Stimulated activated CD8-positive, alpha-beta memory T cell treated with anti-CD3 and anti-CD28 coated beads, Interleukin-4, amount 100 ng/mL, for 4 hours (primary cell): Measurements from ENCODE around the gene HTATSF1.
A peak's percentile ranks its signal among the peaks of the same experiment; 100 is the strongest.

Experiments
- DNase-seq, 2 donors: peaks; one replicate each; pipeline ENCODE4 v3.0.0-alpha.2; 2020; ENCODE audit warnings: low read depth in 2 of 2, low spot score in 1 of 2

HTATSF1 gene

DNA sequence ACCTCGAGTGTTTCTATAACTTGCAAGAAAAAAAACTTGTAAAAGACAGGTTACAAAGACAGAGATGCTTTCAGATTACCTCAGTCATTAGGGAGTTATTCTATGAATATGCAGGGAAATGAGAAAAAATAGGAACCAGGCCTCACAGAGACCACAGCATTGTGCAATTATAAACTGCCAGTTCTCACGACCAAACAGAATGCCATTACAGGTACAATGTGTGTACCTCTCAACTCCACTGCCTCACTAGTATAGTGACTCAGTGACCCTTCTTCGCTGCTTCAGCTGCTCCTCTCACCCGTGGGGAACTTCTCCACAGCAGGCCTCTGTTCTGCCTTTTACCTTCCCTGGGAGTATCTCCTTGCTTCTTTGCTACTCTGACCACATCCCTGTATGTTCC is 2.3 kb upstream of the HTATSF1 start:
- no peak for DNase-seq

DNA sequence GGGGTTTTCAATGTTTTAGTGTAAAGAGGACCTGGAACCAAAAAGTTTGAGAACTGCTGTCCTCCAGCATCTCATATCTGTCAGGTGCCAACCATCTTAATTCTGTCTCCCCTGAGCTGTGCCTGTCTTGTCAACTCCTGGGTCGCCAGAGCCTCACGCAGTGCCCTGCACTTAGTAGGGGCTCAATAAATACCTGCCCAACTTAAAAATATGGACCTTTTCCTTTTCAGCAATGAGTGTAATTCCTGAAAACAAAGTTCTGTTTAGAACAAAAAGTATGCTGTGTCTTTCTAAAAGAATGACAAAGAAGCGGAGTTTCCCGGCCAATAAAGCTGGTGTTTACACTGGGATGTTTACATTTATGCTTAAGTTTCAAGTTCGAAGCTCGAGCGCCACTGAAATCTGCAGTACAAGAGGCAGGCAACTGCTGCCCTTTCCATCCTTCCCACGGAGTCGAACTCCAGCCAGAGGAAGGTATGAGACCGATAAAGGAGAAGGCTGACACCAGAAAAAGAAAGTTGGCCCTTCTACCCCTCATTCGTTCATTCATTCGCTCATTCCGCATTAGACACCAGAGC is 1.1 kb upstream of the HTATSF1 start:
- peak in 1 of 2 donors; percentile 1 for DNase-seq

DNA sequence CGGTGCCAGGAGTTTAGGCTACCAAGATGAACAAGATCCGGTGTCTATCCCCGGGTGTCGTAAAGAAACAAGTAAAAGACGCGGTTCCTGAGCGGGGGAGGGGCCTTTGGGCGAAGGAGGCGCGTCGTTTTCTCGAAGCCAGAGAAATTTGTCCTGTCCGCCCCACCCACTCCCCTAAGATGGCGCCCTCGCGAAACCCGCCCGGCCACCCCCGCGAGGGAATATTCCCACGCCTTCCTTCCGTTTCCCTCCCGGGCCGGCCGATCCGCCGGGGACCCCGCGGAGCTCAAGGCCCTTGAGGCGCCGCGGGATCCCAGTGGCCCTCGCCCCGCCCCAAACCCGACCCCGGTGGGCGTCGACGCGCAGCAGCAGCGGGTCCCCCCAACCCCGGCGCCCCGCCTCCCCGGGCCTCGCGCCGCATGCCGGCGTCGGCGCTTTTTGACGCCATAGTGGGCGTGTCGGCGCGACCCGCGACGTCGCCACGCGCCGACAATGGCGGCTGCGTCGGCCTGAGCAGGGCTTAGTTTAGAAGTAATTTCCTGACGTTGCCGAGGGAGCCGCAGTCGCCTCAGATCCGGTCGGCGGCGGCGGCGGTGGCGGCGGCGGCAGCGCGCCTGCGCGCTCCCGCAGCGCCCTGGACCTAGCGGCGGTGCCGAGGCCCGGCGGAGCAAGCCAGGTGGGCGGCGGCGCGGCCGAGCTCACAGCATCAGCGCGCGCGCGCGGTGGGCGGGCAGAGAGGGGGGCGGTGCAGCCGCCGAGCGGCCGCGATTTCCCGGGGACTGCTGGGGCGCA is 432 bp upstream of the HTATSF1 start:
- DNase-seq: peak; percentile 54 to 73

GRCh38 chrX:136519069-136519468 is 21.7 kb downstream of the HTATSF1 start:
- no peak for DNase-seq

DNA sequence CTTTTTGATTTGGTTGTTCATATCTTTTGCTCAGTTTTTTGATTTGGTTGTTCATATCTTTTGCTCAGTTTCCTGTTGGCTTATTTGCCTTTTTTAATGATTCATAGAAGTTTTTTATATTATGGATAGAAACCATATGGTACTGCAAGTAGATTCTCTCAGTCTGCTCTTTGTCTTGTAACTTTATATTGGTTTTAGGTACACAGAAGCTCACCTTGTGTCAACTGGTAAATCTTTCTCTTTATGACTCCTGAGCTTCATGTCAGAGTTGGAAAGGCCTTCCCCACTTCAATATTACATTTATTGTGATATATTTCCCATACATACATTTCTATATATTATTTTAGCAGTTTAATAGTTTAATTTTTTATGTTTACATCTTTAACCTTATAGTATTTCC is 26.4 kb downstream of the HTATSF1 start:
- no peak for DNase-seq

DNA sequence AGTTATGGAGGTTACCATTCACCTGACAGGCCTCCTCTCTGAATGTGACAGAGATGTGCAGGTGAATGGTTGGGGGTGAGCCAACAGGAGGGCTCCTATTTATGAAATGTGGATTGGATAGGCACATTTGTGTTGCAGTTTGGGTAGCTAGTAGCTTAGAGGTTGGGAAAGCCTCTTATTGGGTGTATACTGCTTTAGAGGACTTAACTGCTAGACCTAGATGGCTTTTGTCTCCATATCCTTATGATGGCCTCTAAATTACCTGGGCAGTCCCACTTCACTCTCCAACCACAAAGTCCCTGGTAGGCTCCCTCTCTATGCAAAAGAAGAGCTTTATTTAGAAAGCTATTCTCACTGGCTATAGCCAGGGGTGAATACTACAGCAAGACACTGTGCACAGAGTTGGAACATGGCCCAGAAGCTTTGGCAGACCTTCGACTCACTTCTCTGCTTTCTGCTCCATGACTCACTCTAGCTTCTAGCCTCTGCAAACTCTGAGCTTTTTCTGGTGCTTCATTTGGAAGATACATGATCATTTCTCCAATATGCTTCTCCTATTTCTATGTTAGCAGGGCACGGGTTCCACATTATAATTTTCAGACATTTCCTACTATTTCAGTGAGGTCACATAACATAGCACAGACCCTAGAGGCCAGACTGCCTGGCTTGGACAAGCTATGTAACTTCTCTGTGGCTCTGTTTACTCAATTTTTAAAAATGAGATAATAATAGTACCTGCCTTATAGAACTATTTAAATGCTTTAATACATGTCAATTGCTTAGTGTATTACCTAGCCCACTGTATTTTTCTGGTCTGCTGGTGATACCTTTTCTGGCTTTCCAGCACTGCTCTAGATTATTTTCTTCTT is 28.6 kb downstream of the HTATSF1 start:
- DNase-seq: no peak

DNA sequence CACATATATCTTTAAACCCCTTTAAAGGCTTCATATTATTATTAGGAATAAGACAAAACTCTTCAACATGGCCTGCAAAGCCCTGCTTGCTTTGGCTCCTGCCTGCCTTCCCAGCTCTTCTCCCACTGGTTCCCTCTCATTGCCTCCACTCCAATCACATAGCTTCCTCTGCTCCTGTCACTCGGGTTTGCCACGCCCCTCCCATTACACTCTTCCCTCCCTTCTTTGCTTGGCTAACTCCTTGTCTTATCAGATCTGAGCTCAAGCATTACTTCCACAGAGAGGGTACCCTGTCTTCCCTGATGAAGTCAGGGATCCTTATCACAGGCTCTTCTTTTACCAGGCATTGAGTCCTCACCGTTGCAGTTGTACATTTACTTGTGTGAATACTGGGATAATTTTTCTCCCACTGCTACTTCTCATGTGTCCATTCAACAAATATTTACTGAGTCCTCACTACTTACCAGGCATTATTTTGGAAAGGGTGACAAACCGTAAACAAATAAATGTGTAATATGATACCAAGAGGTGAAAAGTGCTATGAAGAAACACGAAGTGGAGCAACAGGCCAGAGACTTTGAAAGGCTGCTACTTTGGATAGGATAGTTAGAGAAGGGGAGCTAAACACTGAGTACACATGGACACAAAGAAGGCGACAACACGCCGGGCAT is 31.4 kb downstream of the HTATSF1 start:
- DNase-seq: no peak

- no peak for DNase-seq
Observed at GRCh38 chrX:136529795-136530194, 32.4 kb downstream of the HTATSF1 start.

DNA sequence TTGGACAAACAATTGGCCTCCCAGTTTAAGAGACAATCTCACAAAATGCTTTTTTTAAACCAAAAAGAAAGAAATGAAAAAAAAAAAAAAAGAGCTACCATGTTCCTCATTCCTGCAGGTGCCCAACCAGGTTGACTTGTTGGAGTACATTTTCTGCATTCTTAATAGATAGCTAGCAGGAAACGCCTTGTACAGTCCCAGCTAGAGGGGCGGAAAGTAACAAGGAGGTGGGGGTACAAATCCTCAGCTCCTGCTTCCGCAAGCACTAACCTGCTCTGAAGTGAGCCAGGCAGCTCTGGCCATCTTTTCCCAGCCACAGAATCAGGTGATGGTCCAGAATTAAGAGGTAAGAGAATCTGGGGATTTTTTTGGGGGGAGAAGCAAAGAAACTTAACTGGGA is 34.6 kb downstream of the HTATSF1 start, which contains the start of gene VGLL1:
Gene VGLL1, plus strand, starts transcription at position 265 of the 400 bp plus-strand sequence. CDS start 3,806 bp downstream, outside the sequence.
- DNase-seq: no peak

GRCh38 chrX:136534131-136534530 is 36.7 kb downstream of the HTATSF1 start:
- DNase-seq: no peak

- DNase-seq: no peak
Observed at GRCh38 chrX:136538811-136539210, 41.4 kb downstream of the HTATSF1 start.

DNA sequence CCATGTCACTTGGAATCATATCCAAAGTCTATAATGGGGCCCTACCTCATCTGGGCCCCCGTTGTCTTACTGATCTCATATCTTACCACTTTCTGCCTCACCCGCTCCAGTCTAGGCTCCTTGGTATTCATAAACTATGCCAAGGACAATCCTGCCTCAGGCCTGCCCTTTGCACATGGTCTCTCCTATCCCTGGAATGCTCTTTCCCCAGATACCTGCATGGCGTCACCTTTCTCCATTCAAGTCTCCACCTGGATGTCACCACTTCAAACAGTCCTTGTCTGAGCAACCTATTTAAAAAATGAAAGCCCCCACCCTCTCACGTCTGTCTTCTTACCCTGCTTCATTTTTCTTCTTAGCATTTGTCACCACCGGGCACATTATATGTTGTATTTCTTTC is 42.8 kb downstream of the HTATSF1 start:
- no peak for DNase-seq

GRCh38 chrX:136541294-136541693 is 43.9 kb downstream of the HTATSF1 start:
- no peak for DNase-seq

DNA sequence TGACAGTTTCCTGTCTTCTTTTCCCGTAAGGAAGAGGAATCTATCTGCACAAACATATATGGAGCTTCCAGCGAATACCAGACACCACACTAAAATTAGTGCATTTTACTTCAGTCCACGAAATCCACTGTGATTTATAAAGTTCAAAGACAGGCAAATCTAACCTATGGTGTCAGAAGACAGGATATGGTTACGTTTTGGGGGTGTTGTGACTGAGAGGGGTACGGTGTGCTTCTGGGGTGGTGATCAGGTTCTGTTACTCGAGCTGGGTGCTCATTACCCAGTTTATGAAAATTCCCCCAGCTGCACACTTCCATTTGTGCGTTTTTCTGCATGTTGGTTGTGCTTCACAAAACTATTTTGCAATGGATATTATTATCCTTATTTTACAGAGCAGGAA is 44.9 kb downstream of the HTATSF1 start:
- DNase-seq: no peak

DNA sequence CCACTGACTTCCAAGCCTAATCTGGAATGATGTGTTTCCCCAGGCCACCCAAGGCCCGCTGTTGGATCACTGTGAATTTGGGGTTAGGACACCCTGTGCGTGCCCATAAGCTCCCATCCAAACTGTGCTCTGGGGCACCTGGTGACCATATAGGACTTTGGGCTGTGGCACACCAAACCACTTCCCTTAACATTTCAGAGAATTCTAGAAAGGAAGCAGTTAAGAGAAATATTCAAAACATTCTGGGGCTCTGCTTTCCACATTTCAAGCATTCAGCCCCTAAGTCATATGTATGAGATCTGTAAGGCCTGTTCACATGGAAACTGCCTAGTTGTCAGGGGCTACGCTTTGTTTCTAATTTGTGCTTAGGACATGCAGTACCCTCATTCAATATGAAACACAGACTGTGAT is 49.0 kb downstream of the HTATSF1 start:
- no peak for DNase-seq

GRCh38 chrX:136549226-136549625 is 51.8 kb downstream of the HTATSF1 start:
- DNase-seq: no peak

DNA sequence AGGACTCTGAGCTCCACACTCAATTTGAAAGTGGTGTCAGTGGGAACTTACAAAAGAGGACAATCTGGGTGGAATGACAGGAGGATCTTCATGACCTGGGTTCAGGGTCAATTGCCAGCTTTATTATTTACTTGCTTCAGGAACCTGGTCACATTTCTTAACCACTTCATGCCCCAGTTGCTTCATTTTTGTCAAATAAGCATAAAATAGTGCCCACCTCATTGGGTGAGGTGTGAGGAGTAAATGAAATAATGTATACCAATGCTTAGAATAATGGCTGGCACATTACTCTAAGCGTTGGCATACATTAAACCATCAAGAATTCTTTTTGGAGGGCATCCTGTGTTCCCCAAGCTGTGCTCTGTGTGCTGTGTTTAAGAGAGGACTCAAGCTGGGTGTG is 54.0 kb downstream of the HTATSF1 start:
- no peak for DNase-seq

- no peak for DNase-seq
Observed at GRCh38 chrX:136555694-136556093, 58.3 kb downstream of the HTATSF1 start.
